Measurements from ENCODE around the gene CTSH. TPM values are rescaled to one million over a fixed set of nuclear protein-coding genes. Genes with fewer than 3 reads are reported as not detected.

CTSH gene
- total RNA-seq, 1 experiment from 2014 or later: 14.4 TPM

DNA sequence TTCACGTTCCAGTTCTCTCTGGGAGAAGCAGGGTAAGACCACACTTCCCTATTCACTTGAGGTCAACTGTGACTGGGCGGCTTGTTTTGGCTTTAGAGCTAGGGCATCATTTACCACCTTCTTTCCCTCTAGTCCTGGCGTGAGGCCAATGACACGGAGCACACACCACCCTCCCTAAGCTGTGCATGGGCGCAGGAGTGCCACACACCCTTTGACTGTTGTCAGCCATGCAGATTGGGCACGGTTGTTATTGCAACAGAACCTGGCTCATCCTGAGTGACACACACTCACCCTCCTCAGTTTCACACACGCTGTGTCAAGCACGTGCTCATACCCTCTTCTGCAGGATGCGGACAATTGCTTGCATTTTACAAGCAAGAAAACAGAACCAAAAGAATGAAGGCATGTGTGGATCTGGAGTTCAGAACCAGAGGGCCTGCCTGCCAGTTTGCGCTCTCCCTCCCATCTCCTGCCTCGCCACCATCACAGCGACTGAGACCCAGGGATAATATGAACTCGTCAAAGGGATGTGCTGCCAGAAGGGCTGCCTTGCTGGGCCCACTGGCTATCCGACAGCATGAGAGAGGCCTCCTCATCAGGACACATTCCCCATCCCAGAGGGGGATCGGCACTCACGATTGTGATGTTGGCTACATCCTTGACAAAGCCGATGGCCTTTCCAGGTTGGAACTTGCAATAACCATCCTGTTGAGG lies 17.6 kb downstream of the CTSH start:
- H3K9me3 Mint-ChIP-seq (ENCODE audit: unreplicated experiment): no peaks in the 10 kb centered on the region
- H3K36me3 Mint-ChIP-seq (ENCODE audit: insufficient read depth, unreplicated experiment): peaks cover 38% of the 10 kb centered on the region
- H3K27me3 Mint-ChIP-seq (ENCODE audit: insufficient read depth, unreplicated experiment): no peaks in the 10 kb centered on the region
- intact Hi-C loops (cut with micrococcal nuclease): no loop called here
- TF ChIP-seq, protein P1, sequence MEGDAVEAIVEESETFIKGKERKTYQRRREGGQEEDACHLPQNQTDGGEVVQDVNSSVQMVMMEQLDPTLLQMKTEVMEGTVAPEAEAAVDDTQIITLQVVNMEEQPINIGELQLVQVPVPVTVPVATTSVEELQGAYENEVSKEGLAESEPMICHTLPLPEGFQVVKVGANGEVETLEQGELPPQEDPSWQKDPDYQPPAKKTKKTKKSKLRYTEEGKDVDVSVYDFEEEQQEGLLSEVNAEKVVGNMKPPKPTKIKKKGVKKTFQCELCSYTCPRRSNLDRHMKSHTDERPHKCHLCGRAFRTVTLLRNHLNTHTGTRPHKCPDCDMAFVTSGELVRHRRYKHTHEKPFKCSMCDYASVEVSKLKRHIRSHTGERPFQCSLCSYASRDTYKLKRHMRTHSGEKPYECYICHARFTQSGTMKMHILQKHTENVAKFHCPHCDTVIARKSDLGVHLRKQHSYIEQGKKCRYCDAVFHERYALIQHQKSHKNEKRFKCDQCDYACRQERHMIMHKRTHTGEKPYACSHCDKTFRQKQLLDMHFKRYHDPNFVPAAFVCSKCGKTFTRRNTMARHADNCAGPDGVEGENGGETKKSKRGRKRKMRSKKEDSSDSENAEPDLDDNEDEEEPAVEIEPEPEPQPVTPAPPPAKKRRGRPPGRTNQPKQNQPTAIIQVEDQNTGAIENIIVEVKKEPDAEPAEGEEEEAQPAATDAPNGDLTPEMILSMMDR (IDR thresholded peaks at IDR 0.05; ENCODE audit: unreplicated experiment): no peak
- DNase-seq (ENCODE audit: unreplicated experiment): no peak
- H3K4me1 Mint-ChIP-seq (ENCODE audit: insufficient read depth, unreplicated experiment): peaks cover 17% of the 10 kb centered on the region
- no TSS peak for BruUV-seq (replicated peaks)
- ChIA-PET CTCF (interaction anchor here (1.2 kb wide), 1 partner anchor 18 kb away, joined by 3 read pairs; no protein-coding TSS in a partner anchor), POLR2A (no interaction called here)
- no peak overlapping the region for H3K4me3 Mint-ChIP-seq (ENCODE audit: unreplicated experiment)
- H3K27ac Mint-ChIP-seq (ENCODE audit: low read depth, unreplicated experiment): no peak overlapping the region

DNA sequence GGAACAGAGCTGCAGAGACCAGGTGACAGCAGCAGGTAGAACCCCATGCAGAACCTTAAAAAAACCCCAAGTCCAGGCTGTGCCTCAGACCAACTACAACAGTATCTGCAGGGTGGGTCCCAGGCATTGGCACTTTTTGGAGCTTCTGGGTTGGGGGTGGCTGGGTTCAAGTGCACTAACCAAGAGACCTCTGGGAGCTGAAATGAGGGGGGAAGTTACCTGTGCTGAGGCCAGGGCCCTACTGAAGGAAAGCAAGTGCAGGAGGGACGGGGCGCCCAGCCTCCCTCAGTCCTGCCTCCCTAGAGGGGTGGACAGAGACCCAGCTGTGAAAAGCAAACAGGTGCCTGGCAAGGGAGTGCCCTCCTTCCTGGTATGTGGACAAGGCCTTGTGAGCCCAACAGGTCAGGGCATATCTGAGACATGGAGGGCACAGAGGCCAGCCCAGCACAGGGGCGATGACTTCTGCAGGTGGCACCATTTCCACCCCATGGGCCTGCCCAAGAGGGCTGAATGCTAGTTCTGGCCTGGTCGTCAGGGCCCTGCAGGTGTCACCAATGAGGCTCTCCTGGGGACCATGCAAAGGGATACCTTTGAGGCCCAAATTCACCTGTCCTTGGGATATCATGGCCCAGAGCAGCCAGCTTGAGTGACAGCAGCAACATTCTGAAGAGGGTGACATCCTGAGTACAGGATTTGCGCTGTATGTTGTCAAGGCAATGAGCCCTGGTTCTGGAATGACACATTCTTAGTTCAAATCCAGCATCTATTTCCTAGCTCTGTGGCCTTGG lies 18.7 kb downstream of the CTSH start:
- TF ChIP-seq, protein P1 (IDR thresholded peaks at IDR 0.05; ENCODE audit: unreplicated experiment): no peak
- no peaks in the 10 kb centered on the region for H3K9me3 Mint-ChIP-seq (ENCODE audit: unreplicated experiment)
- H3K27ac Mint-ChIP-seq (ENCODE audit: low read depth, unreplicated experiment): no peak overlapping the region
- H3K4me3 Mint-ChIP-seq (ENCODE audit: unreplicated experiment): no peak overlapping the region
- H3K27me3 Mint-ChIP-seq (ENCODE audit: insufficient read depth, unreplicated experiment): no peaks in the 10 kb centered on the region
- CTCF ChIA-PET: interaction anchor here (0.7 to 2.8 kb wide), 4 partner anchors 15 to 102 kb away, joined by 3 to 9 read pairs (median 6); no protein-coding TSS in a partner anchor
- H3K36me3 Mint-ChIP-seq (ENCODE audit: insufficient read depth, unreplicated experiment): peaks cover 44% of the 10 kb centered on the region
- DNase-seq (ENCODE audit: unreplicated experiment): no peak
- intact Hi-C loops (cut with micrococcal nuclease): no loop called here
- POLR2A ChIA-PET: no interaction called here
- peaks cover 14% of the 10 kb centered on the region for H3K4me1 Mint-ChIP-seq (ENCODE audit: insufficient read depth, unreplicated experiment)
- no TSS peak for BruUV-seq (replicated peaks)

DNA sequence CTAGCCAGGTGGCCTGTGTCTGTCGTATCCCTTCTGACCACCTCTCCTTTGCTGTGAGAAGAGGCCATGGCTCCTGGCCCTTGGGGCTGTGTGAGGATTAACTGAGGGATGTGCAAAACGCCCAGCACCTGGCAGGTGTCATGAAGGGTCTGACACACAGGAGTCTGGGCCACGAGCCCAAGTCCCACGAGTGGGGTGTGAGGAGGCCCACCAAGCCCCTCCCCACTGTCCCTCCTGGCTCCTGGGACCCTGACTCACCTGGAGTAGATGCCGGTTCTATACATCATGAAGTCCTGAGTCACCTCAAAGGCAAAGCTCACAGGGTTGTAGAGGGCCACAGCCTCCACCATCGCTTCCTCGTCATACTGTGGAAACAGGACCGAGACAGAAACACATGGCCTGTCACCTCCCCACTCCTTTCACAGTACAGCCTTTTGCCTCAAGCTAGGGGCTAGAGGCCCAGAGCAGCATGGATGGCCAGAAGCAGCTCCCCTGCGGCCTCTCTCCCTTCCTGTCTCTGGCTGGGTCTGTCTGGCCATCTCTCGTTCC lies 19.7 kb downstream of the CTSH start:
- intact Hi-C loops (cut with micrococcal nuclease): no loop called here
- Mint-ChIP-seq H3K27me3 (ENCODE audit: insufficient read depth, unreplicated experiment) (no peaks in the 10 kb centered on the region), H3K9me3 (ENCODE audit: unreplicated experiment) (no peaks in the 10 kb centered on the region), H3K4me3 (ENCODE audit: unreplicated experiment) (no peak overlapping the region), H3K4me1 (ENCODE audit: insufficient read depth, unreplicated experiment) (peaks cover 5% of the 10 kb centered on the region), H3K36me3 (ENCODE audit: insufficient read depth, unreplicated experiment) (peaks cover 50% of the 10 kb centered on the region), H3K27ac (ENCODE audit: low read depth, unreplicated experiment) (no peak overlapping the region)
- TF ChIP-seq, protein P1 (IDR thresholded peaks at IDR 0.05; ENCODE audit: unreplicated experiment): no peak
- BruUV-seq (replicated peaks): no TSS peak
- no peak for DNase-seq (ENCODE audit: unreplicated experiment)
- ChIA-PET CTCF (interaction anchor here (0.6 to 2.8 kb wide), 6 partner anchors 11 to 162 kb away, joined by 3 to 9 read pairs (median 3); no protein-coding TSS in a partner anchor), POLR2A (interaction anchor here (1.0 kb wide), 1 partner anchor 34 kb away, joined by 6 read pairs; no protein-coding TSS in a partner anchor)

Measured in MCF 10A (cell line).